WTC11 (cell line): Measurements from ENCODE around the gene CR2. TPM values are rescaled to one million over a fixed set of nuclear protein-coding genes. Genes with fewer than 3 reads are reported as not detected.

Experiments
- ATAC-seq: fragments of 200-7000 bp; cut with Tn5 transposase; 2 replicates; pipeline ENCODE4 v1.10.0; 2021; ENCODE audit warnings: mild to moderate bottlenecking, moderate library complexity
- CTCF ChIA-PET: fragments of 300-600 bp; sonication (Branson Sonifier 250); formaldehyde crosslinking; loops from one replicate; lab custom pipeline; 2021; ENCODE audit warnings: antibody characterized with exemption; lab: Charles Lee
- POLR2A ChIA-PET: fragments of 350-600 bp; sonication (Branson Sonifier 250); formaldehyde crosslinking; loops from one replicate; lab custom pipeline; 2021; ENCODE audit warnings: antibody characterized with exemption; lab: Charles Lee
- DNase-seq: peaks from one replicate; pipeline ENCODE4 v3.0.0; 2021; ENCODE audit warnings: low spot score
- H3K27ac Mint-ChIP-seq: 2 replicates; pipeline ENCODE4 v1.8.0; 2021; ENCODE audit warnings: mixed read lengths
- H3K27me3 Mint-ChIP-seq: 2 replicates; pipeline ENCODE4 v1.8.0; 2021; ENCODE audit warnings: low read depth, mild to moderate bottlenecking, moderate library complexity, mixed read lengths
- H3K36me3 Mint-ChIP-seq: 2 replicates; pipeline ENCODE4 v1.8.0; 2021; ENCODE audit warnings: mixed read lengths
- H3K4me1 Mint-ChIP-seq: 2 replicates; pipeline ENCODE4 v1.8.0; 2022; ENCODE audit warnings: mixed read lengths
- H3K4me3 Mint-ChIP-seq: 2 replicates; pipeline ENCODE4 v1.8.0; 2021; ENCODE audit warnings: mild to moderate bottlenecking, moderate library complexity, mixed read lengths
- H3K9me3 Mint-ChIP-seq: 2 replicates; pipeline ENCODE4 v1.8.0; 2021; ENCODE audit warnings: mixed read lengths
- AR ChIP-seq: fragments of 250-450 bp; sonication (Bioruptor Pico); IDR thresholded peaks from 2 replicates; pipeline ENCODE4 v1.9.0; 2021; ENCODE audit warnings: mild to moderate bottlenecking
- ATF2 ChIP-seq: sonication (generic); formaldehyde crosslinking; IDR thresholded peaks from 2 replicates; pipeline ENCODE4 v1.8.1; 2022; ENCODE audit warnings: low read depth, missing genetic modification reagents, borderline replicate concordance
- CREB1 ChIP-seq: sonication (generic); formaldehyde crosslinking; IDR thresholded peaks from 2 replicates; pipeline ENCODE4 v1.8.0; 2023; ENCODE audit warnings: mild to moderate bottlenecking, missing genetic modification reagents
- E2F1 ChIP-seq: sonication (generic); formaldehyde crosslinking; IDR thresholded peaks from 2 replicates; pipeline ENCODE4 v1.8.0; 2022; ENCODE audit warnings: mild to moderate bottlenecking, missing genetic modification reagents
- FOXK1 ChIP-seq: sonication (generic); formaldehyde crosslinking; IDR thresholded peaks from 2 replicates; pipeline ENCODE4 v1.8.0; 2022; ENCODE audit warnings: mild to moderate bottlenecking, moderate library complexity, missing genetic modification reagents
- HMGA2 ChIP-seq: fragments of 250-450 bp; sonication (Bioruptor Pico); IDR thresholded peaks from 2 replicates; pipeline ENCODE4 v1.4.0; 2021; ENCODE audit warnings: mild to moderate bottlenecking, moderate library complexity
- IRF2 ChIP-seq: sonication (generic); formaldehyde crosslinking; IDR thresholded peaks from 2 replicates; pipeline ENCODE4 v1.8.0; 2022; ENCODE audit warnings: low read depth, missing genetic modification reagents, borderline replicate concordance
- NFE2L1 ChIP-seq: sonication (generic); formaldehyde crosslinking; IDR thresholded peaks from 2 replicates; pipeline ENCODE4 v1.8.1; 2023; ENCODE audit warnings: missing genetic modification reagents
- NFYB ChIP-seq: sonication (generic); formaldehyde crosslinking; conservative IDR thresholded peaks from 2 replicates; pipeline ENCODE4 v1.8.0; 2022; ENCODE audit warnings: low read depth, missing genetic modification reagents
- TEAD4 ChIP-seq: sonication (generic); formaldehyde crosslinking; IDR thresholded peaks from 2 replicates; pipeline ENCODE4 v1.8.0; 2022; ENCODE audit warnings: mild to moderate bottlenecking, missing genetic modification reagents
- ZNF138 ChIP-seq: sonication (generic); formaldehyde crosslinking; conservative IDR thresholded peaks from 2 replicates; pipeline ENCODE4 v1.8.1; 2022; ENCODE audit warnings: mild to moderate bottlenecking, moderate library complexity, missing genetic modification reagents
- ZNF232 ChIP-seq: sonication (generic); formaldehyde crosslinking; IDR thresholded peaks from 2 replicates; pipeline ENCODE4 v1.8.0; 2022; ENCODE audit warnings: mild to moderate bottlenecking, missing genetic modification reagents
- ZNF423 ChIP-seq: fragments of 250-450 bp; sonication (Bioruptor Pico); IDR thresholded peaks from 2 replicates; pipeline ENCODE4 v2.1.2; 2022; ENCODE audit warnings: mild to moderate bottlenecking, moderate library complexity
- ZNF425 ChIP-seq: fragments of 250-450 bp; sonication (Bioruptor Pico); conservative IDR thresholded peaks from 2 replicates; pipeline ENCODE4 v1.9.0; 2021; ENCODE audit warnings: mild to moderate bottlenecking
- total RNA-seq: library from RNA; stranded (reverse); gene quantifications from 3 replicates; pipeline ENCODE4 v1.2.3, GENCODE V29; 2021
- TF ChIP-seq, protein P1 (sequence below): sonication (generic); formaldehyde crosslinking; IDR thresholded peaks from 2 replicates; pipeline ENCODE4 v1.8.0; 2023; ENCODE audit warnings: missing genetic modification reagents, mild to moderate bottlenecking, borderline replicate concordance
- TF ChIP-seq, protein P2 (sequence below): fragments of 250-450 bp; sonication (Bioruptor Pico); IDR thresholded peaks from 2 replicates; pipeline ENCODE4 v1.8.0; 2021; ENCODE audit warnings: mild to moderate bottlenecking

Gene CR2
- total RNA-seq, 1 experiment from 2014 or later = 3.8 TPM

DNA sequence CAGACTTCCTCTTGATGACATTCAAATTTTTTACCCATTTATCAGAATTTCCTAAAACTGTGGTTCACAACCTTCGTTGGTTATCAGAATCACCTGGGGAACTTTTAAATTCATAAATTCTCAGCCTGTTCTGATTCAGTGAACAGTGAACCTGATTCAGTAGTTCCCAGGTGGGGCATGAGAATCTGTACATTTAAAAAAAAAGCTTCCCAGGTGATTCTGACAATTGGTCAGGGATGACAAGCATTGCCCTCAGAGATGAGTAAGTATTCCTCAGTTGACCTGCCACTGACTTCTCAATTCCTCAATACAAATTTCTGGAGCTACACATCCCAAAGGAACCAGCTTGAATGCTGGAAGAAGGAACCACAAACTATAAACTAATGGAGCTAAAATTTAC lies 23.5 kb upstream of the CR2 start (continued):
- TF ChIP-seq E2F1 (CRISPR knock-in tag) (no peak), IRF2 (CRISPR knock-in tag) (no peak)

DNA sequence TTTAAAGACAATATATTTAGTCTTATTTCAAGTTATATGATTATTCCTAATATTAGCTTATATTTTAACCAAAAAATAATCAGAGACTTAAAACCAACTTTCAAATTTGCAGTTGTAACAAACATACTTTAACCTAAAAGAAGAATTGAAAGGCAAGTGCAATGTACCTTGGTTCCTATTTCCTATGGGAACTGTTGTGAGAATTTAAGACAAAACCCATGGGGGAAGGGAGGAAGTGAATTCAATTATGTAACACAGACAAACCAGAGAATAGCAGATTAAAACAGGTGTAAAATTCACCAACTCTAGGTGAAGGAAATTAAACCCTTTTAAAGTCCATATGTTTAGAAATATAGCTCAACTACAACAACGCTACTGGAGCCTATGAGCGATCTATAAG lies 22.6 kb upstream of the CR2 start:
- Mint-ChIP-seq H3K4me3 (no peak overlapping the region), H3K36me3 (peaks cover 16% of the 10 kb centered on the region), H3K9me3 (peaks cover 26% of the 10 kb centered on the region), H3K27me3 (peaks cover 6% of the 10 kb centered on the region), H3K27ac (no peak overlapping the region), H3K4me1 (no peaks in the 10 kb centered on the region)
- ATAC-seq = no peak
- no peak for DNase-seq
- POLR2A ChIA-PET = no interaction called here
- no peak for TF ChIP-seq AR (CRISPR knock-in tag)
- TF ChIP-seq TEAD4 (CRISPR knock-in tag) = no peak
- TF ChIP-seq ZNF423 (CRISPR knock-in tag) = no peak
- CTCF ChIA-PET = no interaction called here

DNA sequence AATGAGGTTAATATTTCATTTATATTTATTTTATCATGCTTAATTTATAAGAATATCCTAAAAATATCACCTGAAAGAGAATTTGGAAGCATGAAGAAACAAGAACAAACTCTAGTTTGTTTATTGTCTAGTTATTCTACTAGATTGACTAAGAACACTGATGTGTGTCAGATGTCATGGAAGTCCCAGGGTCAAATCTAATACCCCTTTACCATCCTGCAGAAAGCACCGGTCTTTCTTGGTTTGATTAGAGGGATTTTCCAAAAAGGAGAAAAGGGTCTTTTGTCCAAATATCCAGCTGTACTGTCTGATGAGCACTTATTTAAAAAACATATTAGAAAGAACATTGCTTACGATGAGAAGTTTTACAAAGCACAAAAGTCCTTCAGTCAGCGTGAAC lies 20.7 kb upstream of the CR2 start:
- POLR2A ChIA-PET = no interaction called here

More for the DNA sequence above, 20.7 kb upstream of the CR2 start:
- CTCF ChIA-PET = no interaction called here
- no peaks in the 10 kb centered on the region; the same call in none of the 2 replicates for H3K27me3 Mint-ChIP-seq
- TF ChIP-seq FOXK1 (CRISPR knock-in tag) = no peak
- TF ChIP-seq NFE2L1 = no peak
- TF ChIP-seq ZNF423 (CRISPR knock-in tag) = no peak
- TF ChIP-seq, protein P1, sequence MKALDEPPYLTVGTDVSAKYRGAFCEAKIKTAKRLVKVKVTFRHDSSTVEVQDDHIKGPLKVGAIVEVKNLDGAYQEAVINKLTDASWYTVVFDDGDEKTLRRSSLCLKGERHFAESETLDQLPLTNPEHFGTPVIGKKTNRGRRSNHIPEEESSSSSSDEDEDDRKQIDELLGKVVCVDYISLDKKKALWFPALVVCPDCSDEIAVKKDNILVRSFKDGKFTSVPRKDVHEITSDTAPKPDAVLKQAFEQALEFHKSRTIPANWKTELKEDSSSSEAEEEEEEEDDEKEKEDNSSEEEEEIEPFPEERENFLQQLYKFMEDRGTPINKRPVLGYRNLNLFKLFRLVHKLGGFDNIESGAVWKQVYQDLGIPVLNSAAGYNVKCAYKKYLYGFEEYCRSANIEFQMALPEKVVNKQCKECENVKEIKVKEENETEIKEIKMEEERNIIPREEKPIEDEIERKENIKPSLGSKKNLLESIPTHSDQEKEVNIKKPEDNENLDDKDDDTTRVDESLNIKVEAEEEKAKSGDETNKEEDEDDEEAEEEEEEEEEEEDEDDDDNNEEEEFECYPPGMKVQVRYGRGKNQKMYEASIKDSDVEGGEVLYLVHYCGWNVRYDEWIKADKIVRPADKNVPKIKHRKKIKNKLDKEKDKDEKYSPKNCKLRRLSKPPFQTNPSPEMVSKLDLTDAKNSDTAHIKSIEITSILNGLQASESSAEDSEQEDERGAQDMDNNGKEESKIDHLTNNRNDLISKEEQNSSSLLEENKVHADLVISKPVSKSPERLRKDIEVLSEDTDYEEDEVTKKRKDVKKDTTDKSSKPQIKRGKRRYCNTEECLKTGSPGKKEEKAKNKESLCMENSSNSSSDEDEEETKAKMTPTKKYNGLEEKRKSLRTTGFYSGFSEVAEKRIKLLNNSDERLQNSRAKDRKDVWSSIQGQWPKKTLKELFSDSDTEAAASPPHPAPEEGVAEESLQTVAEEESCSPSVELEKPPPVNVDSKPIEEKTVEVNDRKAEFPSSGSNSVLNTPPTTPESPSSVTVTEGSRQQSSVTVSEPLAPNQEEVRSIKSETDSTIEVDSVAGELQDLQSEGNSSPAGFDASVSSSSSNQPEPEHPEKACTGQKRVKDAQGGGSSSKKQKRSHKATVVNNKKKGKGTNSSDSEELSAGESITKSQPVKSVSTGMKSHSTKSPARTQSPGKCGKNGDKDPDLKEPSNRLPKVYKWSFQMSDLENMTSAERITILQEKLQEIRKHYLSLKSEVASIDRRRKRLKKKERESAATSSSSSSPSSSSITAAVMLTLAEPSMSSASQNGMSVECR (CRISPR knock-in tag) = no peak
- TF ChIP-seq ZNF425 = no peak
- no peak for TF ChIP-seq ZNF232
- no peak for TF ChIP-seq ZNF138 (CRISPR knock-in tag)
- no peak for TF ChIP-seq HMGA2 (CRISPR knock-in tag)
- TF ChIP-seq, protein P2, sequence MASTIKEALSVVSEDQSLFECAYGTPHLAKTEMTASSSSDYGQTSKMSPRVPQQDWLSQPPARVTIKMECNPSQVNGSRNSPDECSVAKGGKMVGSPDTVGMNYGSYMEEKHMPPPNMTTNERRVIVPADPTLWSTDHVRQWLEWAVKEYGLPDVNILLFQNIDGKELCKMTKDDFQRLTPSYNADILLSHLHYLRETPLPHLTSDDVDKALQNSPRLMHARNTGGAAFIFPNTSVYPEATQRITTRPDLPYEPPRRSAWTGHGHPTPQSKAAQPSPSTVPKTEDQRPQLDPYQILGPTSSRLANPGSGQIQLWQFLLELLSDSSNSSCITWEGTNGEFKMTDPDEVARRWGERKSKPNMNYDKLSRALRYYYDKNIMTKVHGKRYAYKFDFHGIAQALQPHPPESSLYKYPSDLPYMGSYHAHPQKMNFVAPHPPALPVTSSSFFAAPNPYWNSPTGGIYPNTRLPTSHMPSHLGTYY (CRISPR knock-in tag) = no peak
- TF ChIP-seq ATF2 = no peak
- TF ChIP-seq NFYB (CRISPR knock-in tag) = no peak
- TF ChIP-seq CREB1 (CRISPR knock-in tag) = no peak
- TF ChIP-seq, all 79 proteins: peak for 0
- H3K9me3 Mint-ChIP-seq = peaks cover 11% of the 10 kb centered on the region
- H3K27ac Mint-ChIP-seq = no peak overlapping the region
- no peak for DNase-seq
- no peak overlapping the region for H3K4me3 Mint-ChIP-seq
- ATAC-seq = no peak
- peaks cover 2% of the 10 kb centered on the region for H3K36me3 Mint-ChIP-seq
- no peaks in the 10 kb centered on the region for H3K4me1 Mint-ChIP-seq
